DND-41 (cell line): ENCODE measurements around the gene FCN2.

ENCODE experiments used
- CTCF ChIP-seq: IDR thresholded peaks from 2 replicates; pipeline ENCODE4 v1.5.1; 2012; ENCODE audit warnings: borderline replicate concordance, low read length, moderate library complexity, mild to moderate bottlenecking; ENCODE audit not compliant: poor library complexity, severe bottlenecking; ENCODE audit errors: extremely low read depth
- EZH2 ChIP-seq: IDR thresholded peaks from 3 replicates; pipeline ENCODE4 v1.6.1; 2012; ENCODE audit warnings: borderline replicate concordance, low read depth, mild to moderate bottlenecking, moderate library complexity, low read length, inconsistent platforms; ENCODE audit not compliant: severe bottlenecking

DNA sequence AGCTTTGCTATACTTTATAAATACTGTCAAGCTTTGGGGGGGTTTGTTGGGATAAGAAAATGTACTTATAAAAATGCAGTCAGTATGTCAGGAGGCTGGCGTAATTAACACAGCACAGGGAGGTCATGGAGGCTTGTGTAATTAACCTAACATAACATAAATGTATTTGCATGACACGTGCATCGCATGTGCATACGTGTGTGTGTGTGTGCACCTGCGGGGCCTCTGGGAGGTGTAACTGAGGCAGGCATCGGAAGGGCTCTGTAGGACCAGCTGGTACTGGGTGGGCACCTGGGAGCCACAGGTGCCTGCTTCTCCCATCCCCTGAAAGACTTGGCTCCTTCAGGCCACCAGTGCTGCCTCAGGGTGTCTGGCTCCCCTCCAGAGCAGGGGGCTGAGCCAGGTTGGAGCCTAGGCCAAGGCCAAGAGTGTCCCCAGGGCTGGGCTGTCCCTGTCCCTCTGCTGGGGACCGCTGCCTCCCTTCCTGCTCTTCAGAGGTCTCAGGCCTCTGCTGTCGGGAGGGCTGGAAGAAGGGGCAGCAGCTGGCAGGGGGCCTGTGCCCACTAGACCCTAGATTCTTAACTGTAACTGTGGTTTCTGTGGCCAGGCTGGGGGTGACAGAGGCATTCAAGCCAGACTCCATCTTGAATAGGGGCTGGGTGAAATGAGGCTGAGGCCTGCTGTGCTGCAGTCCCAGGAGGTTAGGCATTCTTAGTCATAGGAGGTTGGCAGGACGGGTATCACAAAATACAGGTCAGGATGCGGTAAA, 9.0 kb downstream of the FCN2 start:
- no peak for TF ChIP-seq CTCF
- TF ChIP-seq EZH2, result no peak
